Ascending aorta (tissue), 2 donors: ENCODE results near the gene SGIP1. TPM values are rescaled to one million over a fixed set of nuclear protein-coding genes. Genes with fewer than 3 reads are reported as not detected.
A peak's percentile ranks its signal among the peaks of the same experiment; 100 is the strongest.

Experiments used
- DNase-seq, 2 donors: peaks; one replicate each; pipeline ENCODE4 v3.0.0-alpha.2; 2019; ENCODE audit warnings: low spot score in 2 of 2
- H3K27ac ChIP-seq, 2 donors: fragments of 200-600 bp; sonication (generic); one replicate each; pipeline ENCODE4 v1.5.1; 2016 to 2017; ENCODE audit warnings: mild to moderate bottlenecking in 1 of 2
- H3K27me3 ChIP-seq: fragments of 200-600 bp; sonication (generic); one replicate; pipeline ENCODE4 v1.5.1; 2017
- H3K36me3 ChIP-seq, 2 donors: fragments of 200-600 bp; sonication (generic); one replicate each; pipeline ENCODE4 v1.5.1; 2016
- H3K4me1 ChIP-seq, 2 donors: fragments of 200-600 bp; sonication (generic); one replicate each; pipeline ENCODE4 v1.5.1; 2016 to 2017; ENCODE audit warnings: mild to moderate bottlenecking in 1 of 2
- H3K4me3 ChIP-seq, 2 donors: fragments of 200-600 bp; sonication (generic); one replicate each; pipeline ENCODE4 v1.5.1; 2016 to 2017; ENCODE audit warnings: mild to moderate bottlenecking in 1 of 2
- H3K9me3 ChIP-seq, 2 donors: fragments of 200-600 bp; sonication (generic); one replicate each; pipeline ENCODE4 v1.5.1; 2016
- intact Hi-C: fragments of 100-400 bp; cut with DNase I; formaldehyde crosslinking; loops from one replicate; pipeline ENCODE4 v1.15.1; 2023
- total RNA-seq: library from RNA; depleted of rRNA; stranded (reverse); fragments of >200 nt; gene quantifications from one replicate; pipeline ENCODE4 v1.1.0, GENCODE V29; 2016
- TF ChIP-seq, protein P1 (sequence below), 3 experiments: fragments of 200-600 bp in 2 of 3; fragments of 450-650 bp in 1 of 3; sonication (generic) in 2 of 3; IDR thresholded peaks; one replicate each; pipeline ENCODE4 v1.5.1; 2016 to 2019; ENCODE audit warnings: antibody characterized with exemption in 3 of 3, mild to moderate bottlenecking in 1 of 3, moderate library complexity in 1 of 3

Gene SGIP1
- total RNA-seq, 1 donor from 2014 or later, result 1.6 TPM

DNA sequence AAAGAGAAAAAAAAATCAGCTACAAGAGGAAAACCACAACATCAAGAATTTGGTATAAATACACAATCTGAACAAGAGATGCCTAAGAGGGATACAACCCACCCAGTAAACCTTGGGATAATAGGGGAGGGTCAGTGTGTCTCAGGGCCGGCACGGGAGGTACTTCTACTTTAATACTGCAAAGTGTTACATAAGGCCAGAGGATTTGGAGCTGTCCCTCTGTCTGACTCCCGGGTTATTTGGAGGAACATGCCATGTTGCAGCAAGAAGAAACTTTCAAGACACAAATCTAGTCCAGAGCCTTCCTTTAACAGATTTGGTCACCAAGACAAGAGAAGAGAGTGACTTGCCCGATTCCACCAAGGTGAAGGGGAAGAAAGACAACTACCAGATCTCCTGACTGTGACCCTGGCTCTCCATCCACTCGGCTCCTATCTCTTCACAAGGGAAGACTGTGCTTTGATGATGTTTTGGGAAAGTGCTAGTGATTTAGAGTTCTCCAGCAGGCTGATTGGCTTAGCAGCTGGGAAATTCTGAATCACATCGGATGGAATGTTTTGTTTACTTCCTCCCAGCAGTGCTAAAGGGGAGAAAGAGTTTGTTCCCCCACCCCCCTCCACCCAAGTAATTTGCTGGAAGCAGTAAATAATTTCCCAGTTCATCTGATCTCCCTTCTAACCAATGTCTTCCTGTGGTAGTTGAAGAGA, 29.3 kb downstream of the SGIP1 start:
- no peaks in the 10 kb centered on the region for H3K36me3 ChIP-seq
- peak overlapping the region; percentile 55 to 66 for H3K27ac ChIP-seq
- no peaks in the 10 kb centered on the region for H3K27me3 ChIP-seq
- H3K9me3 ChIP-seq, result no peaks in the 10 kb centered on the region
- TF ChIP-seq, protein P1, sequence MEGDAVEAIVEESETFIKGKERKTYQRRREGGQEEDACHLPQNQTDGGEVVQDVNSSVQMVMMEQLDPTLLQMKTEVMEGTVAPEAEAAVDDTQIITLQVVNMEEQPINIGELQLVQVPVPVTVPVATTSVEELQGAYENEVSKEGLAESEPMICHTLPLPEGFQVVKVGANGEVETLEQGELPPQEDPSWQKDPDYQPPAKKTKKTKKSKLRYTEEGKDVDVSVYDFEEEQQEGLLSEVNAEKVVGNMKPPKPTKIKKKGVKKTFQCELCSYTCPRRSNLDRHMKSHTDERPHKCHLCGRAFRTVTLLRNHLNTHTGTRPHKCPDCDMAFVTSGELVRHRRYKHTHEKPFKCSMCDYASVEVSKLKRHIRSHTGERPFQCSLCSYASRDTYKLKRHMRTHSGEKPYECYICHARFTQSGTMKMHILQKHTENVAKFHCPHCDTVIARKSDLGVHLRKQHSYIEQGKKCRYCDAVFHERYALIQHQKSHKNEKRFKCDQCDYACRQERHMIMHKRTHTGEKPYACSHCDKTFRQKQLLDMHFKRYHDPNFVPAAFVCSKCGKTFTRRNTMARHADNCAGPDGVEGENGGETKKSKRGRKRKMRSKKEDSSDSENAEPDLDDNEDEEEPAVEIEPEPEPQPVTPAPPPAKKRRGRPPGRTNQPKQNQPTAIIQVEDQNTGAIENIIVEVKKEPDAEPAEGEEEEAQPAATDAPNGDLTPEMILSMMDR (IDR thresholded peaks at IDR 0.05), result no peak
- H3K4me3 ChIP-seq, result peak overlapping the region in 1 of 2 donors; percentile 11
- no peak for DNase-seq
- H3K4me1 ChIP-seq, result peaks cover 12 to 20% of the 10 kb centered on the region in 2 donors
- intact Hi-C loops, result no loop called here

DNA sequence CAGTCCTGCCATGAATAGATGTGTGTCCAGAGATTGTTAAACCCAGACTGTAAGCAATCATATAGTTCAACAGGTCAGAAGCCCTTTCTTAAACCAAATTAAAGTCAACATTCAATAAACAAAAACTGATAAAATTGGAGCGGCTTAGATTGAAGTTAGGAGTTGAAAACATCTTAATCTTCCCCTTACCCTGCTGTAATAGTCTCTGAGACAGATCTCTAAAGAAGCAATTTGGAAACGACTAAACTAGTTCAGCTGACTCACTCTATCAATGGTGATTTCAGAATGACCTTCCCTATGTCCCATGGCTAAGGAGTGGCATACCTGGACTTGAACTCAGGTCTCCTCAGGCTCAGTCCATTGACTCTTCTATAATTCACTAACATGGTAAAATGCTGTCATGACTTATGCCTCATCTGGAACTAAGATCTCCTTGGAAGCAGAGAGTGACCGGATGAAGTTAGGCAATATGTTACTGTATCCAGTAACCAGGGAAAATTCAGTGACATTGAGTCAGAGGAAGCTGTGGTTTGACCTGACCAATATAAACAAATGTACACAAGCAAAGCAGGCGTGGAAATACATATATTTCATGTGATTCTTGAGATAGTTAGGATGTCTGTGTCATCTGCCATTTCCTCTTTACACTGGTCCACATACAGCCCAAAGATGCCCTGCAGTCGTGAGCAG, 30.1 kb downstream of the SGIP1 start:
- no peaks in the 10 kb centered on the region for H3K36me3 ChIP-seq
- intact Hi-C loops, result no loop called here
- no peaks in the 10 kb centered on the region for H3K27me3 ChIP-seq
- H3K9me3 ChIP-seq, result no peaks in the 10 kb centered on the region
- DNase-seq, result no peak
- TF ChIP-seq, protein P1 (IDR thresholded peaks at IDR 0.05), result no peak
- H3K4me1 ChIP-seq, result peaks cover 12 to 20% of the 10 kb centered on the region in 2 donors
- H3K27ac ChIP-seq, result peak overlapping the region; percentile 55 to 66
- H3K4me3 ChIP-seq, result no peak overlapping the region

DNA sequence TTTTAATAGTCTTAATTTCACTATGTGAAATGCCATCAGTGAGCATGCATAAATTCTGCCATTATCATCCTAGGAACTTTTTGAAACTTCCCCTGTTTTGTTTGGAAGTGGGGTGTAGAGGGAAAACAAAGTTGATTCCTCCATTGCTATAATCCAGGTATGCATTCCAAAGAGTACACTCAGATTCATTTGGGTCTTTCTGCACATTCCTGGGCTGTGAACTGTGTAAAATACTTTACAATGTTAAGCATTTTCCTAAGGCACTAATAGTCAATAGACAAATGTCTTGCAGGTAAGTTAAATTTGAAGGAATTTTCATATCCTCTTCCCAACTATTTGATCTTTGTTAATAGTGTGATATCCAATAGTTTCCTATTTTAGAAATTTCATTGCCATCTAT, 36.2 kb downstream of the SGIP1 start:
- TF ChIP-seq, protein P1 (IDR thresholded peaks at IDR 0.05), result no peak
- Histone ChIP-seq H3K27me3 (no peaks in the 10 kb centered on the region), H3K9me3 (no peaks in the 10 kb centered on the region), H3K27ac (no peak overlapping the region), H3K4me3 (no peak overlapping the region), H3K36me3 (no peaks in the 10 kb centered on the region), H3K4me1 (peaks cover 0 to 2% of the 10 kb centered on the region in 2 donors)
- intact Hi-C loops, result no loop called here
- DNase-seq, result no peak

DNA sequence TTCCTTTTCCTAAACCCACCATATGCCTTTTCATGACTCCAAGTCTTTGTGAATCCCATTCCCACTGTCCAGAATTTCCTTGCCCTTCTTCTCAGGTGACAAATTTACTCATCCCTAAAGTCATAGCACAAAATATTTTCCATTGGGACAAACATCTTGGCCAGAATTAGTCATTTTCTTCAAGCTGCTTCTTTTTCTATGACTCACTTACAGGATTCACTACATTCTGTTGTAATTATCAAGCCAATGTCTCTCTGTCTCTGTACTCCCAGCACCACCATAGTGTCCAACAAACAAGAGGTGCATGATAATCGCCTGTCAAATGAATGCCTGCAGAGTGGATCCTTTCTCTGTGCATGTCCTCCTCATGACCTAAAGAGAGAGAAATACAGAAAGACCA, 37.8 kb downstream of the SGIP1 start:
- Histone ChIP-seq H3K27me3 (no peaks in the 10 kb centered on the region), H3K4me3 (no peak overlapping the region), H3K9me3 (no peaks in the 10 kb centered on the region), H3K36me3 (no peaks in the 10 kb centered on the region), H3K4me1 (peaks cover 0 to 2% of the 10 kb centered on the region in 2 donors), H3K27ac (no peak overlapping the region)
- TF ChIP-seq, protein P1 (IDR thresholded peaks at IDR 0.05), result no peak
- no peak for DNase-seq
- intact Hi-C loops, result no loop called here

DNA sequence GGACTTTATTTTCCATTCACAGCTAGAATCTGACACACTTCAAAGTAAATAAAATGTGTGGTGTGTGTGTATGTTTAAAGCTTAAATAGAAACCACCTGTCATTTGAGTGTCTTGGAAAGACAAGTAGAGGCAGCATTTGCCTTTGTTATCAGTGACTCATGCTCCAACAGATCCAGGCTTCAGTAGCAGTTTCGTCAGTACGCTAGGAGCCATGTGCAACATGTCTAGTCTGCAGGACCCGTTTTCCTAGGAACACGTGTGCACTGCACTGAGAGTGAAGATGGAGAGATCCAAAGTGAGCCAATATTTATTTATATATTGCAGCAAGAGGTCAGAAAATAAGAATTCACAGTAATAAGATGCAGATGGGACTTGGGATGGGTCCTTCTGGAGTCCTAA, 41.8 kb downstream of the SGIP1 start:
- peak overlapping the region in 1 of 2 donors; percentile 15 for H3K27ac ChIP-seq
- H3K4me3 ChIP-seq, result no peak overlapping the region
- H3K27me3 ChIP-seq, result no peaks in the 10 kb centered on the region
- TF ChIP-seq, protein P1 (IDR thresholded peaks at IDR 0.05), result no peak
- intact Hi-C loops, result loop anchor here (5.0 kb wide), 1 partner anchor 33 kb away; no protein-coding TSS in a partner anchor
- no peaks in the 10 kb centered on the region for H3K36me3 ChIP-seq
- H3K4me1 ChIP-seq, result peaks cover 0 to 5% of the 10 kb centered on the region in 2 donors
- DNase-seq, result no peak
- H3K9me3 ChIP-seq, result no peaks in the 10 kb centered on the region
